ENCODE data around the gene THBS4.

THBS4 gene

DNA sequence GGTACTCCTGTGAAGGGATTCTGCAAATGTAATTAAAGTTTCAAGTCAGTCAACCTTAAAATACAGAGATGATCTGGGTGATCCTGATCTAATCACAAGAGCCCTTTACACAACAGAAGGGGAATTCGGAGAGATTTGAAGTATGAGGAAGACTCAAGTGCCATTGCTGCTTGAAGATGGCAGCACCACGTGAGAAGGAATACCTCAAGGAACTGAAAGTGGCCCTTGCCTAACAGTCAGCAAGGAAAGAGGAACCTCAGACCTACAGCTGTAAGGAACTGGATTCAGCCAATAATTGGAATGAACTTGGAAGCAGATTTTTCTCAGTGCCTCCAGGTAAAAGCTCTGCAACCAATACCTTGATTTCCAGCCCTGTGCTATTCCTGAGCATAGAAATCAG, 87.4 kb downstream of the THBS4 start:
- no peak for DNase-seq

DNA sequence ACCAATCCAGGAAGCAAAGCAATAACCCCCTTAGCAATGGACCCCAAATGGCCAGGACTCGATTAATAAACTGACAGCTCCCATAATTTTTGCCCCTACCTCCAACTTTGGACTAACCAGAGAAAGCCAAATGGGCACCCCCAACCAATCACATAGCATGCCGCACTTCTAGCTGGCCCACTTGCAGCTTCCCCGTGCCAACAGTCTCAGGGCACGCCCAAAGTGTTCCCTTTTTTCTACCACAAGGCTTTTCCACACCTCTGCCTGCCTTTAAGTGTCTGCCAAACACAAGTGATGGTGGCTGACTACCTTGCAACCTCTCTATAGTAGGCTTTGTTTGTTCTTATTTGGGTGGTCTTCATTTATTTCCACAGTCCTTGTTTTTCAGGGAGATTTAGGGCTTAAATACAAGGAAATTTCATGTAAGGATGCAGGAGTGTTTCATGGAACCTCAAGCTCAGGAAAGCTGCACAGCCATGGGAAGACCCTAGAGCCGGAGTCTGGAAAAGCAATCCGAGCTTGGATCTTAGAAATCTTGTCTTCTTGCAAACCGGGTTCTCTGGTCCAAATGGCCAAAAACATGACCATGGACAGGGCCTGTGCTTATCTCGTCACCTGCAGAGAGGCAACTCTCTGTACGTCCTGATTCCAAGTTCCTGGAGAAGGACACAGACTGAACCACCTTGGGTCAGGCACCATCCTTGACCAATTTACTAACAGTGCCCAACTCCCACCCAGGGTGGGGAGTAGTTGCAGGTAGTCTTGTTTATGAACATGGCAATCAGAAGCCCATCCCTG, 89.2 kb downstream of the THBS4 start:
- DNase-seq, result no peak

DNA sequence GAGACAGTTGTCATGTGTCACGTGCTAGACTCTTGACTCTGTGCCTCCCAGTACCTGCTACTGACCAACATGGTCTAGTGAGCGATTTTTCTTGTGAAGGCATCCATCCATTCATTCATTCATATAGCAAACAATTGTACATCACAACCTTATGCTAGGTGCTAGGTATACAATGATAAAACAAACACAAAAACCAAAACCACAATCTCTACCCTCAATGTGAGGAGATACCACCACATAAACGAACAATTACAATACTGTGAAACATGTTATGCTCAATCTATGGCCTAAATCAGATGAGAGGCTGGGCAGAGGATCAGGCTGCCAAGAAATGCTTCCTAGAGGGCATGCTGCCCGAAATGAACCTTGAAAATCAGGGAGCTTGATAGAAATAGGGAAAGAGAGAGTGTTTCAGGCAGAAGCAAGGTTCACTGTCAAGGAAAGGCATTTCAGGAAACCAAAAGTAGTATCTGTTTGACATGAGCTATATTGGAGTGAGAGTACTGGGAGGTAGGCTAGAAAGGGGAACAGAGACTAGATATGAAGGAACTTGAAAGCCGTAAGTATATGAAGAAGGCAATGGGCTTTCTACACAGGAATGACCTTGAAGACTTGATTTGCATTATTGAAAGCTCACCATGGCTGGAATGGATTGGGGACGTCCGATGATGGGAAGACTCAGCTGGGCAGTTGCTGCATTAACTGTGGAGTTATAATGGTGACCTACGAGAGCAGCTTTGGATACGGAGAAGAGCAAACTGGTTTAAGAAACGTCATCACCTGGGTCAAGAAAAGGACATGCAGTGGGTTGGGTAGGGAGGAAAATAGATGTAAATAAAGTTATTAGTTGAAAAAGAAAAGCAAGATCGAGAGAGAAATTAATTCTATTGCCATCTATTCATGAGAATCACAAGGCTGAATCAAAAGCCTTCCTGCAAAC, 90.1 kb downstream of the THBS4 start:
- DNase-seq, result no peak

DNA sequence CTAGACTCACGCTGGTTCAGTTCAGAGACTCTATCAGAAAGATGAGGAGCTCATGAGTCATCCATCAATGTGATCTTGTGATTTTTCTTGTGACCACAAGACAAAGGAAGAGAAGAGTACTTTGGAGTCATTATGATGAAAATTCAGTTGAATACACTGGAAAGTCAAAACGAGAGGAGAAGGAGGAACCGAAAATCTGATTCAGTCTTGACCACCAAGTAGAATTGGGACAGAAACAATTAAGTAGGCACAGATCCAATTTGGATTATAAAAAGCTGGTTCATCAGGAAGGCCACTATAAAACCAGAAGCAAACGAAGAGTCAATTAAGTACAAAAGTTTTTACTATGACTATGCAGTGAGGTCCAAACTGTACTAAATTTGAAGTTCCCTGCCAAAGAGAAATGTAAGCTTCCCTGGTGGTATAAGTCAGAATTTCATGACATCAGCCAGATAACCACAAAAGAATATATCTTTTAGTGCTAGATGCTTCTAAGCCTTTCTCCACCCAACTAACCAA, 90.9 kb downstream of the THBS4 start:
- no peak for DNase-seq

DNA sequence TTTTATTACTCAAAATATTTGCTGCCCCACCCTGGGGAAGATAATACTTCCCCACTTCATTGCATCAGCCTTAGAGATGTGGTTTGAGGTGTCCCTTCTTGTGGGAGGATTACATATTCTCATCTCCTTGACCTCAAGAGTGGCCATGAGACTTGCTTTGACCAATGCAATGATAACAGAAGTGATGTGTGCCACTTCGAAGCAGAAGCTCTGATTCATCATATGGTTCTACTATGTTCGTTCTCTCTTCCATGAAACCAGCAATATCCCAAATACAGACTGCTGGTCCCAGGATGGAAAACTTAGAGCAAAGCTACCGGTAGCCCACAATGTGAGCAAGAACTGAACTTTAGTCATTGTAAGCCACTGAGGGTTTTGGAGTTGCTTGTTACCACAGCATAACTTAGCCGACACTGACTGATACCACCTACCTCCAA, 92.0 kb downstream of the THBS4 start:
- DNase-seq, result no peak

DNA sequence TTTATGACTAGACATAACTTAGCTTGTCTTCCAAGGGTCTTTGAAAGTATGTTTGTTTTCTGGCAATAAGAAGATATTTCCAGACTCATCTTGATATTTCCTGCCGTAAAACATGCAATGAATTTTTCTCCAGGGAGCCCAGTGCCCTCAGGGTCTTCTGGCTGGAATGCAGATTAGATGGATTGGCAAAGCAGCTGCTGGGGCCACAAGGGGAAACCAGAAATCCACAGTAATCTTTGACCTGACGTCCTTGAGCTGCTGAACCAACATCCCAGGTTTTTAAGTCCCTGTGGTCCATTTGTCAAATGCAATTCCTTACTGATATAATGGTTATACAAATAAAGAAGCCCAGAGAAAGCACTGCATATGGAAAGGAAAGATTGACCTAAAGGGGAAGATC, 93.0 kb downstream of the THBS4 start:
- no peak for DNase-seq

DNA sequence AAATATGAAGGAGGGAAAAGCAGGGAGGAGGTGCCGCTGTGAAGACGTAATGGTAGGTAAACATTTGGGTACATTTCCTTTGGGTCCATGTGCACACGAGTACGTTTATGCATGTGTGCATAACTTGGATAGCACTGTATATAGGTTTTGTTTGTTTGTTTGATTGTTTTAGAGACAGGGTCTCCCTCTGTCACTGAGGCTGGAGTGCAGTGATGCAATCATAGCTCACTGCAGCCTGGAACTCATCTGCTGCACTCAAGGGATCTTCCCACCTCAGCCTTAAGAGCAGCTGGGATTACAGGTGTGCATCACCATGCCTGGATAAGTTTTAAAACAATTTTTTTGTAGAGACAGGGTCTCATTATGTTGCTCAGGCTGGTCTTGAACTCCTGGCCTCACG, 94.0 kb downstream of the THBS4 start:
- no peak for DNase-seq

All from amniotic stem cell (primary cell).